ENCODE measurements around the gene RERE. TPM values are rescaled to one million over a fixed set of nuclear protein-coding genes. Genes with fewer than 3 reads are reported as not detected.

Gene RERE
- total RNA-seq, 1 donor from 2014 or later = 114 TPM

GRCh38 chr1:8497210-8497819, 320.1 kb downstream of the RERE start:
- DNase-seq (no peak), ATAC-seq (ENCODE audit: poor library complexity) (peak; percentile 87)
- intact Hi-C loops (cut with DNase I) = no loop called here

GRCh38 chr1:8496473-8496872, 321.0 kb downstream of the RERE start:
- ATAC-seq (ENCODE audit: poor library complexity) (no peak), DNase-seq (no peak)
- intact Hi-C loops (cut with DNase I) = no loop called here

GRCh38 chr1:8495928-8496401, 321.5 kb downstream of the RERE start:
- DNase-seq (no peak), ATAC-seq (ENCODE audit: poor library complexity) (no peak)
- intact Hi-C loops (cut with DNase I) = no loop called here

- peak; percentile 21 for ATAC-seq (ENCODE audit: poor library complexity)
- DNase-seq = no peak
- intact Hi-C loops (cut with DNase I) = no loop called here
Observed at GRCh38 chr1:8494681-8495080, 322.8 kb downstream of the RERE start.

- intact Hi-C loops (cut with DNase I) = no loop called here
- DNase-seq (no peak), ATAC-seq (ENCODE audit: poor library complexity) (no peak)
Observed at GRCh38 chr1:8493916-8494540, 323.4 kb downstream of the RERE start.

GRCh38 chr1:8487249-8487648, 330.2 kb downstream of the RERE start:
- intact Hi-C loops (cut with DNase I) = no loop called here
- ATAC-seq (ENCODE audit: poor library complexity) = no peak
- no peak for DNase-seq

GRCh38 chr1:8486047-8486446, 331.4 kb downstream of the RERE start:
- intact Hi-C loops (cut with DNase I) = no loop called here
- ATAC-seq (ENCODE audit: poor library complexity) = no peak
- DNase-seq = no peak

- intact Hi-C loops (cut with DNase I) = no loop called here
- DNase-seq (no peak), ATAC-seq (ENCODE audit: poor library complexity) (no peak)
Observed at GRCh38 chr1:8483586-8483985, 333.9 kb downstream of the RERE start.

- ATAC-seq (ENCODE audit: poor library complexity) = no peak
- intact Hi-C loops (cut with DNase I) = no loop called here
- no peak for DNase-seq
Observed at GRCh38 chr1:8482979-8483381, 334.5 kb downstream of the RERE start.

GRCh38 chr1:8481650-8482380, 335.6 kb downstream of the RERE start:
- no peak for DNase-seq
- intact Hi-C loops (cut with DNase I) = no loop called here
- ATAC-seq (ENCODE audit: poor library complexity) = no peak

- ATAC-seq (ENCODE audit: poor library complexity) = peak; percentile 13
Observed at GRCh38 chr1:8478566-8478965, 338.9 kb downstream of the RERE start.

GRCh38 chr1:8477983-8478362, 339.5 kb downstream of the RERE start:
- DNase-seq (no peak), ATAC-seq (ENCODE audit: poor library complexity) (no peak)
- intact Hi-C loops (cut with DNase I) = no loop called here

More at GRCh38 chr1:8478566-8478965, 338.9 kb downstream of the RERE start:
- no peak for DNase-seq
- intact Hi-C loops (cut with DNase I) = no loop called here

GRCh38 chr1:8477166-8477982, 340.1 kb downstream of the RERE start:
- ATAC-seq (ENCODE audit: poor library complexity) (peak; percentile 9), DNase-seq (no peak)
- intact Hi-C loops (cut with DNase I) = no loop called here

GRCh38 chr1:8476006-8476405, 341.4 kb downstream of the RERE start:
- ATAC-seq (ENCODE audit: poor library complexity) (peak; percentile 64), DNase-seq (no peak)
- intact Hi-C loops (cut with DNase I) = no loop called here

GRCh38 chr1:8474369-8474768, 343.1 kb downstream of the RERE start:
- intact Hi-C loops (cut with DNase I) = no loop called here
- no peak for ATAC-seq (ENCODE audit: poor library complexity)
- DNase-seq = no peak

GRCh38 chr1:8473891-8474300, 343.5 kb downstream of the RERE start:
- DNase-seq (no peak), ATAC-seq (ENCODE audit: poor library complexity) (no peak)
- intact Hi-C loops (cut with DNase I) = no loop called here

- ATAC-seq (ENCODE audit: poor library complexity) (no peak), DNase-seq (no peak)
- intact Hi-C loops (cut with DNase I) = no loop called here
Observed at GRCh38 chr1:8473121-8473875, 344.1 kb downstream of the RERE start.

GRCh38 chr1:8472668-8473067, 344.8 kb downstream of the RERE start:
- ATAC-seq (ENCODE audit: poor library complexity) (no peak), DNase-seq (no peak)
- intact Hi-C loops (cut with DNase I) = no loop called here

GRCh38 chr1:8471451-8471850, 346.0 kb downstream of the RERE start:
- ATAC-seq (ENCODE audit: poor library complexity) (no peak), DNase-seq (no peak)
- intact Hi-C loops (cut with DNase I) = no loop called here
